ENCODE measurements around the gene AMIGO3.

- TF ChIP-seq TAF1 (conservative IDR thresholded peaks at IDR 0.05), result no peak
- TF ChIP-seq ATF3 (IDR thresholded peaks at IDR 0.05), result no peak
- no peak for TF ChIP-seq CTCF (IDR thresholded peaks at IDR 0.05; ENCODE audit: low read depth, low read length, missing input control)
- TF ChIP-seq ZBTB33 (IDR thresholded peaks at IDR 0.05), result no peak
- no peak for TF ChIP-seq RAD21 (IDR thresholded peaks at IDR 0.05)
- TF ChIP-seq REST (IDR thresholded peaks at IDR 0.05), result no peak
Measured at GRCh38 chr3:49700453-49701128, 18.9 kb downstream of the AMIGO3 start.
